ENCODE results near the gene CYP4F8.
"Not testable (repeated sequence)": the region's sequence is repeated elsewhere in the genome, so short reads cannot be mapped to it uniquely, and the experiment has no call there.

DNA sequence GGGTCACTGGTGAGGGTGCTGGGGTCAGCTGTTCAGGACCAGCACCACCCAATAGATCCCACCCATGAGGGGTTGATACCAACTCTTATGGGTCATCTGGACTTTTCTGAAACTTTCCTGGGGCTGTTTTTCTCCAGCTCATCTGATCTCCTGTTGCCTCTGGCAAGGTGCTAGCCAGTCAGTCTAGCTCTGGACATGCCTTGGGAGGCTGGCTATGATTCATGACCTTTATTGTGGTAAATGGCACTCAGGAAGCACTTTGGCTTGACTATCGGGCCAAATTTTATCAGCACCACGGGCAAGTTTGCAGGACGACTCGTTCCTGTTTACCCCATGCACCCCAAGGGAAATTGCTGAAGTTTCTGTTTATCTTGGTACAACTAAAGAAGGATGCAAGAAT is 21.3 kb upstream of the CYP4F8 start:
- TF ChIP-seq CTCF, POLR2A (IDR thresholded peaks at IDR 0.05): not testable (repeated sequence)

All from heart left ventricle (tissue), 13 donors.